ENCODE results near the gene MRPL33. TPM values are rescaled to one million over a fixed set of nuclear protein-coding genes. Genes with fewer than 3 reads are reported as not detected.

Gene MRPL33
- total RNA-seq, 1 experiment from 2014 or later, result 66.8 TPM

- Histone ChIP-seq H3K27ac (ENCODE audit: insufficient read length, low read depth, low read length) (no peak overlapping the region), H3K79me1 (ENCODE audit: insufficient read depth, low read depth, low read length, poor library complexity, severe bottlenecking) (peaks cover 8% of the 10 kb centered on the region), H3K23me2 (ENCODE audit: insufficient read length, low read depth, low read length, poor library complexity, severe bottlenecking) (no peaks in the 10 kb centered on the region), H3K4me2 (ENCODE audit: insufficient read depth, insufficient read length, low read length) (no peak overlapping the region), H3K18ac (ENCODE audit: insufficient read length, low read depth, low read length) (no peak overlapping the region), H4K8ac (replicated peaks; ENCODE audit: insufficient read length, low read depth, low read length) (no peak overlapping the region), H2BK120ac (ENCODE audit: low read depth, low read length, poor library complexity, severe bottlenecking) (no peak overlapping the region), H3K4ac (ENCODE audit: low read depth, low read length) (no peak overlapping the region), H2BK15ac (ENCODE audit: low read depth, low read length) (no peak overlapping the region), H2BK5ac (ENCODE audit: insufficient read length, low read length) (no peak overlapping the region), H3K4me1 (ENCODE audit: insufficient read depth, low read length) (no peaks in the 10 kb centered on the region), H3K9ac (ENCODE audit: extremely low read depth, insufficient read length, low read length) (no peak overlapping the region), H4K5ac (ENCODE audit: insufficient read length, low read depth, low read length) (no peak overlapping the region), H3K56ac (ENCODE audit: insufficient read length, low read depth, low read length) (no peak overlapping the region), H3K14ac (ENCODE audit: insufficient read depth, low read length) (no peak overlapping the region), H3K9me3 (ENCODE audit: control insufficient read depth, low read depth, low read length) (no peaks in the 10 kb centered on the region), H4K20me1 (ENCODE audit: control insufficient read depth, insufficient read depth, insufficient read length) (peaks cover under 1% of the 10 kb centered on the region), H4K91ac (ENCODE audit: insufficient read length, low read depth, low read length) (no peak overlapping the region), H2AK5ac (ENCODE audit: insufficient read length, low read length) (no peak overlapping the region), H3K27me3 (ENCODE audit: insufficient read depth, low read length) (no peaks in the 10 kb centered on the region), H3K79me2 (ENCODE audit: insufficient read depth, low read length) (peaks cover 18% of the 10 kb centered on the region; the same call in 1 of the 2 replicates), H3T11ph (ENCODE audit: low read length) (no peak overlapping the region), H3K23ac (ENCODE audit: insufficient read length, low read depth, low read length) (no peak overlapping the region), H2AFZ (ENCODE audit: low read length) (no peak overlapping the region), H2BK12ac (ENCODE audit: insufficient read length, low read depth, low read length) (no peak overlapping the region), H2BK20ac (ENCODE audit: low read depth, low read length, poor library complexity, severe bottlenecking) (no peak overlapping the region)
- no CpG with 5 or more reads among the region's 3 CpGs for WGBS (ENCODE audit: extremely low coverage, insufficient read length, low lambda C conversion rate)
- Mint-ChIP-seq H3K36me3 (ENCODE audit: insufficient read depth in 1 of 3, low read depth in 3 of 3) (peaks cover 7 to 27% (median 20%) of the 10 kb centered on the region in 3 experiments), H3K27ac (no peak overlapping the region), H3K4me1 (peaks cover 9 to 11% of the 10 kb centered on the region in 2 experiments), H3K9me3 (no peaks in the 10 kb centered on the region), H3K27me3 (ENCODE audit: low read depth) (no peaks in the 10 kb centered on the region), H3K4me3 (no peak overlapping the region)
- DNase-seq, result no peak
- no peak for TF ChIP-seq CTCF (conservative IDR thresholded peaks at IDR 0.05)
Measured at GRCh38 chr2:27776696-27777095, 5.2 kb downstream of the MRPL33 start.

All from H9 (cell line).